HepG2 (cell line): Measurements from ENCODE around the gene ANKLE1. TPM values are rescaled to one million over a fixed set of nuclear protein-coding genes. Genes with fewer than 3 reads are reported as not detected.

Source experiments
- ARID2 ChIP-seq: sonication (generic); formaldehyde crosslinking; IDR thresholded peaks from 2 replicates; pipeline ENCODE4 v1.8.1; 2022; ENCODE audit warnings: mild to moderate bottlenecking, missing genetic modification reagents, borderline replicate concordance
- BRCA1 ChIP-seq: sonication (generic); formaldehyde crosslinking; IDR thresholded peaks from 2 replicates; pipeline ENCODE4 v1.4.0; 2020; ENCODE audit warnings: missing genetic modification reagents
- CC2D1A ChIP-seq: sonication (generic); formaldehyde crosslinking; IDR thresholded peaks from 2 replicates; pipeline ENCODE4 v1.8.1; 2023; ENCODE audit warnings: mild to moderate bottlenecking, missing genetic modification reagents
- GABPA ChIP-seq, 2 experiments: IDR thresholded peaks; 2 replicates each; pipeline ENCODE4 v1.6.1; 2011 to 2016; ENCODE audit warnings: low read depth in 2 of 2, low read length in 1 of 2, missing biosample characterization in 1 of 2, missing genetic modification characterization in 1 of 2
- GFI1 ChIP-seq: sonication (generic); formaldehyde crosslinking; IDR thresholded peaks from 2 replicates; pipeline ENCODE4 v1.5.0; 2020; ENCODE audit warnings: missing genetic modification reagents, mild to moderate bottlenecking, borderline replicate concordance
- GPN1 ChIP-seq: sonication (generic); formaldehyde crosslinking; IDR thresholded peaks from 2 replicates; pipeline ENCODE4 v1.5.1; 2020; ENCODE audit warnings: missing genetic modification reagents, borderline replicate concordance
- HHEX ChIP-seq: IDR thresholded peaks from 2 replicates; pipeline ENCODE4 v1.6.1; 2016; ENCODE audit warnings: control low read depth
- HNF4A ChIP-seq: sonication (generic); formaldehyde crosslinking; IDR thresholded peaks from 2 replicates; pipeline ENCODE4 v1.4.0; 2020; ENCODE audit warnings: missing genetic modification reagents
- KLF9 ChIP-seq: IDR thresholded peaks from 2 replicates; pipeline ENCODE4 v1.6.1; 2016; ENCODE audit warnings: low read depth
- MZF1 ChIP-seq: sonication (generic); formaldehyde crosslinking; IDR thresholded peaks from 2 replicates; pipeline ENCODE4 v1.8.1; 2023; ENCODE audit warnings: mild to moderate bottlenecking, missing genetic modification reagents, borderline replicate concordance
- PTBP1 ChIP-seq: fragments of 200-400 bp; formaldehyde crosslinking; IDR thresholded peaks from 2 replicates; pipeline ENCODE4 v1.6.1; 2018; ENCODE audit warnings: low read length, low read depth; ENCODE audit not compliant: poor library complexity, severe bottlenecking
- RBAK ChIP-seq: sonication (generic); formaldehyde crosslinking; IDR thresholded peaks from 2 replicates; pipeline ENCODE4 v1.5.1; 2020; ENCODE audit warnings: mild to moderate bottlenecking, missing genetic modification reagents
- SP2 ChIP-seq: sonication (generic); formaldehyde crosslinking; IDR thresholded peaks from 2 replicates; pipeline ENCODE4 v1.5.1; 2020; ENCODE audit warnings: mild to moderate bottlenecking, missing genetic modification reagents
- TBX2 ChIP-seq: sonication (generic); formaldehyde crosslinking; IDR thresholded peaks from 2 replicates; pipeline ENCODE4 v1.5.0; 2020; ENCODE audit warnings: missing genetic modification reagents, mild to moderate bottlenecking, borderline replicate concordance
- ZBTB7B ChIP-seq: sonication (generic); formaldehyde crosslinking; IDR thresholded peaks from 2 replicates; pipeline ENCODE4 v1.4.0; 2020; ENCODE audit warnings: missing genetic modification reagents
- ZKSCAN5 ChIP-seq: sonication (generic); formaldehyde crosslinking; IDR thresholded peaks from 2 replicates; pipeline ENCODE4 v1.5.1; 2020; ENCODE audit warnings: mild to moderate bottlenecking, missing genetic modification reagents
- ZMYM3 ChIP-seq: sonication (generic); formaldehyde crosslinking; IDR thresholded peaks from 2 replicates; pipeline ENCODE4 v1.5.1; 2020; ENCODE audit warnings: mild to moderate bottlenecking, missing genetic modification reagents
- ZNF205 ChIP-seq: IDR thresholded peaks from 2 replicates; pipeline ENCODE4 v1.6.1; 2018; ENCODE audit warnings: missing biosample characterization, missing genetic modification reagents
- ZNF24 ChIP-seq: fragments of 450-650 bp; IDR thresholded peaks from 2 replicates; pipeline ENCODE4 v1.6.1; 2017; ENCODE audit warnings: antibody characterized with exemption, mild to moderate bottlenecking
- ZSCAN20 ChIP-seq: sonication (generic); formaldehyde crosslinking; IDR thresholded peaks from 2 replicates; pipeline ENCODE4 v1.4.0; 2020; ENCODE audit warnings: missing genetic modification reagents, mild to moderate bottlenecking, borderline replicate concordance
- ZSCAN21 ChIP-seq: sonication (generic); formaldehyde crosslinking; IDR thresholded peaks from 2 replicates; pipeline ENCODE4 v1.8.0; 2022; ENCODE audit warnings: mild to moderate bottlenecking, missing genetic modification reagents, moderate library complexity, borderline replicate concordance
- polyA plus RNA-seq, 8 experiments: library from polyadenylated mRNA; depleted of rRNA in 3 of 8; stranded (reverse) in 7 of 8; unstranded in 1 of 8; fragments of >200 nt; fragmentation: Illumina TruSeq in 4 of 8; extraction: Trizol in 4 of 8; gene quantifications; 2 replicates each; pipeline versions ENCODE4 v1.2.1 to v1.2.3, GENCODE V29; 2011 to 2016; ENCODE audit warnings: low read depth in 4 of 8, missing spikeins in 1 of 8, mixed read lengths in 1 of 8; ENCODE audit not compliant: insufficient read depth in 1 of 8
- total RNA-seq, 5 experiments: library from RNA; depleted of rRNA; stranded (reverse); fragments of >200 nt; fragmentation: Illumina TruSeq; extraction: Trizol; gene quantifications; 2 replicates each; pipeline ENCODE4 v1.2.3, GENCODE V29; 2016; ENCODE audit warnings: low read depth in 1 of 5
- TF ChIP-seq, protein P1 (sequence below): sonication (generic); formaldehyde crosslinking; IDR thresholded peaks from 2 replicates; pipeline ENCODE4 v1.4.0; 2020; ENCODE audit warnings: missing genetic modification reagents

The ANKLE1 gene
- total and polyA plus RNA-seq, 2 of the 13 experiments (the other 11 are each of a cell fraction or from before 2014, with no cell fraction given), result 0.69 to 1.5 TPM

DNA sequence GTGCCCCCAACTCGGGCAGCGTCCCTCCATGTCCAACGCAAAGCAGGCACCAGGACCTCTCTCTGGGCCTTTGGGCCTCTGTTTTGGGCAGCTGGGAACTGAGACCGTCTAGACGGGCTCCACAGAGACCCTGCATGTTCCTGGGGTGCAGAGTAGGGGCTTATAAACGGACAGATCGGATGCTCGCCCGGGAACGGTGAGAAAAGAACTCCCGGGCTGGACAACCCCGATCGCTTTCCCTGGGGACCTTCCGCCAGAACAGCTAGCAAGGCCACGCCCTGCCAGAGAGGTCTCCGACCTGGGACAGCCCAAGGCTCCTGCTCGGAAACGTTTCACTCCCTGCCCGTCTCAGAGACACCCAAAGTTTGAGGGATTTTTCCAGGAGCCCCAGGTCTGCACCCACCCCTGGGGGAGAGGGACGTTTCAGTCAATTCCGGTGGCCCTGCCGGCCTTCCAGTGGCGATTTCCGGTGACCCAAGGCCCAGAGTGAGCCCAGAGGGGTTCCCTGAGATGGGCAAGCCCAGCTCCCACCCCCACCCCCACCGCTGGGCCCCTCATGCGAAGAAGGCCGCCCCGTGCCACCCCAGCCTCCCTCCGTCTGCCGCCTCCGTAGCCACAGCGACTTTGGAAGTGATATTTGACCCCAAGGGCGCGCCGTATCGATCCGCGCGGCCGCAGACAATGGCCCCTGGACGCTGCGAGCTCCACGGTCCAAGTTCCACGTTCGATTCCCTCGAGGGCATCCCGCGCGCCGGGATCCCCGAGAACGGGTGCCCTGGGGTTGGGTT, 37.7 kb upstream of the ANKLE1 start (continued):
- TF ChIP-seq ZMYM3, result peak; percentile 94
- TF ChIP-seq HNF4A (CRISPR knock-in tag), result peak; percentile 97
- no peak for TF ChIP-seq GFI1
- peak; percentile 67; the same call in 1 of the 2 replicates for TF ChIP-seq ZNF205
- TF ChIP-seq ZKSCAN5 (CRISPR knock-in tag), result peak; percentile 89; the same call in 1 of the 2 replicates
- no peak for TF ChIP-seq TBX2 (CRISPR knock-in tag)
- no peak for TF ChIP-seq BRCA1 (CRISPR knock-in tag)
- TF ChIP-seq KLF9 (CRISPR knock-in tag), result no peak
- TF ChIP-seq HHEX, result 0 out of 2 replicates have a peak, but pooled peaks have one; percentile 17
- no peak for TF ChIP-seq MZF1 (CRISPR knock-in tag)
- no peak for TF ChIP-seq RBAK (CRISPR knock-in tag)
- TF ChIP-seq ZSCAN21 (CRISPR knock-in tag), result no peak; the same call in 1 of the 2 replicates
- TF ChIP-seq GPN1 (CRISPR knock-in tag), result no peak
- TF ChIP-seq ARID2 (CRISPR knock-in tag), result no peak
- TF ChIP-seq PTBP1, result no peak
- TF ChIP-seq CC2D1A (CRISPR knock-in tag), result no peak
- peak; percentile 82; the same call in 1 of the 2 replicates for TF ChIP-seq ZBTB7B (CRISPR knock-in tag)
- no peak for TF ChIP-seq ZNF24
- 0 out of 2 replicates have a peak, but pooled peaks have one; percentile 4 for TF ChIP-seq SP2
- TF ChIP-seq ZSCAN20 (CRISPR knock-in tag), result no peak
- TF ChIP-seq GABPA (IDR thresholded peaks at IDR 0.05; ENCODE audit: low read depth, low read length), result peak; percentile 42
- peak; percentile 65 for TF ChIP-seq GABPA (CRISPR knock-in tag; IDR thresholded peaks at IDR 0.05; ENCODE audit: low read depth)
- TF ChIP-seq, protein P1, sequence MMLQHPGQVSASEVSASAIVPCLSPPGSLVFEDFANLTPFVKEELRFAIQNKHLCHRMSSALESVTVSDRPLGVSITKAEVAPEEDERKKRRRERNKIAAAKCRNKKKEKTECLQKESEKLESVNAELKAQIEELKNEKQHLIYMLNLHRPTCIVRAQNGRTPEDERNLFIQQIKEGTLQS (CRISPR knock-in tag), result no peak; the same call in 1 of the 2 replicates
